Tibial nerve (tissue), 4 donors: ENCODE results near the gene CD3G.

Source experiments
- EP300 ChIP-seq, 2 donors: sonication (generic); formaldehyde crosslinking; IDR thresholded peaks; one replicate each; pipeline ENCODE4 v1.6.1; 2017; ENCODE audit warnings: antibody characterized with exemption in 2 of 2, mild to moderate bottlenecking in 1 of 2
- POLR2A ChIP-seq, 2 donors: fragments of 450-650 bp; IDR thresholded peaks; one replicate each; pipeline ENCODE4 v1.6.1; 2017; ENCODE audit warnings: antibody characterized with exemption in 2 of 2, mild to moderate bottlenecking in 2 of 2, moderate library complexity in 2 of 2
- TF ChIP-seq, protein P1 (sequence below), 5 experiments: fragments of 200-600 bp in 3 of 5; fragments of 450-650 bp in 2 of 5; sonication (generic) in 3 of 5; IDR thresholded peaks; one replicate each; pipeline ENCODE4 v1.5.1; 2016 to 2019; ENCODE audit warnings: antibody characterized with exemption in 5 of 5, mild to moderate bottlenecking in 3 of 5, moderate library complexity in 2 of 5

GRCh38 chr11:118295199-118295598, 48.9 kb upstream of the CD3G start:
- TF ChIP-seq, protein P1, sequence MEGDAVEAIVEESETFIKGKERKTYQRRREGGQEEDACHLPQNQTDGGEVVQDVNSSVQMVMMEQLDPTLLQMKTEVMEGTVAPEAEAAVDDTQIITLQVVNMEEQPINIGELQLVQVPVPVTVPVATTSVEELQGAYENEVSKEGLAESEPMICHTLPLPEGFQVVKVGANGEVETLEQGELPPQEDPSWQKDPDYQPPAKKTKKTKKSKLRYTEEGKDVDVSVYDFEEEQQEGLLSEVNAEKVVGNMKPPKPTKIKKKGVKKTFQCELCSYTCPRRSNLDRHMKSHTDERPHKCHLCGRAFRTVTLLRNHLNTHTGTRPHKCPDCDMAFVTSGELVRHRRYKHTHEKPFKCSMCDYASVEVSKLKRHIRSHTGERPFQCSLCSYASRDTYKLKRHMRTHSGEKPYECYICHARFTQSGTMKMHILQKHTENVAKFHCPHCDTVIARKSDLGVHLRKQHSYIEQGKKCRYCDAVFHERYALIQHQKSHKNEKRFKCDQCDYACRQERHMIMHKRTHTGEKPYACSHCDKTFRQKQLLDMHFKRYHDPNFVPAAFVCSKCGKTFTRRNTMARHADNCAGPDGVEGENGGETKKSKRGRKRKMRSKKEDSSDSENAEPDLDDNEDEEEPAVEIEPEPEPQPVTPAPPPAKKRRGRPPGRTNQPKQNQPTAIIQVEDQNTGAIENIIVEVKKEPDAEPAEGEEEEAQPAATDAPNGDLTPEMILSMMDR (IDR thresholded peaks at IDR 0.05) = no peak
- TF ChIP-seq POLR2A (IDR thresholded peaks at IDR 0.05) = no peak
- no peak for TF ChIP-seq EP300 (IDR thresholded peaks at IDR 0.05)
